ENCODE data around the gene SCN7A. TPM values are rescaled to one million over a fixed set of nuclear protein-coding genes. Genes with fewer than 3 reads are reported as not detected.
"Not testable (repeated sequence)": the region's sequence is repeated elsewhere in the genome, so short reads cannot be mapped to it uniquely, and the experiment has no call there.

SCN7A gene
- polyA plus RNA-seq, 1 donor: 46.2 TPM

- no peak for DNase-seq
Measured at GRCh38 chr2:166393008-166393407, 101.0 kb downstream of the SCN7A start.

DNA sequence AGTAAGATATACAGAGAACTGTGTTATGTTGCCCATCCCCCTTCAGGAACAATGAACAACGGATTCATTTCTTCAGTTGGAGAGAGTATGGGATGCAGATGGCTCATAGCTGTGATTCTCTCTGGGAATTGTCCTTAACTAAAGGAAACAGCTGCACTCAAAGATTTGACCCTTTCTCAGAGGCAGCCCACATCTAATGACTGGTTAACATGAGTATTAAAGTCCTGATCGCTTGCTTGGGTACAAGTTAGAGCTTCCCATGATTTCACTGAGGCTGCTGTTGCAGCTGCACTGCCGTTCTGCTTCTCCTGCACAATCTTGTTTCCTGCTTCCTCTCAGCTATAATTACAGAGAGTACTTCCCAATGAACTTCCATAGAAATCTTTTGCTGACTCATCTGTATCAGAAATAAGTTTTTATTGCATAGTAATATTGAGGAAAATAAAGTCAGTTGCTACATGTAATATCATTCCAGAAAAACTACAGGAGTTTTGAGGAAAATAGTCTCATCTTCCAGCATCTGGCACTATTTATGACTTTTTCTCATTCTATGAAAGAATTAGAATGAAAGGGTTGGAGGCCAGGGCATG is 105.5 kb downstream of the SCN7A start:
- peak; percentile 46 for DNase-seq

- DNase-seq: no peak
Measured at GRCh38 chr2:166385313-166385712, 108.7 kb downstream of the SCN7A start.

- DNase-seq: no peak
Measured at GRCh38 chr2:166384774-166385173, 109.3 kb downstream of the SCN7A start.

GRCh38 chr2:166382448-166382847 is 111.6 kb downstream of the SCN7A start:
- DNase-seq: no peak

DNA sequence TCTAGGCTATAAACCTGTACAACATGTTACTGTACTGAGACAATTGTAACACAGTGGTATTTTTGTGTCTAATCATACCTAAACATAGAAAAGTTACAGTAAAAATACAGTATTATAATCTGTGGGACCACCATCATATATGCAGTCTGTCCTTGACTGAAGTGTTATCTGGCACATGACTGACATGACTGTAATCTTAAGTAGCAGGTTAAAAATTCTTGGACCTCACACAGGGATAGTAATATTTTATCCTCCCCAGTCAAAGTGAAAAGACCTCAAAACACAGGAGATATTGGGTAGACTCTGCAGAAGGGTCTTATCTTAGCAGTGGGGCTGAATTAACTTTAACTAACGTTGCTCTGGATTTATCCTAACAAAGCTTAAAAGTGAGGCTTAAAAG is 113.4 kb downstream of the SCN7A start:
- no peak for DNase-seq

- no peak for DNase-seq
Measured at GRCh38 chr2:166376873-166377272, 117.2 kb downstream of the SCN7A start.

DNA sequence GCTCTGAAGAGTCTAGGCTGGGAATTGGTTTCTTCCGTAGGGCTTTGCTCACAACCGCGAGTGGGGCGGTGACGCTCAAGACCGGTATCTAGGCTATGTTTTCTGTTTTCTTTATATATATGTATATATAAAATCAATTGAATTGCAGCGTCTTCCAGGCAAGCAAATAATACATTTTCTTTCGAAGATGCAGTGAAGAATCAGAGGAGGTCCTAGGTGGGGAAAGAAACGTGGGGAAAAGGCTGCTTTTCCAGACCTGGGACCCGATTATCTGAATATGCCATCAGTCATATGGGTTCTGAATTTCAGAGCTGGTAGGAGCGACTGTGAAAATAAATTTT is 117.6 kb downstream of the SCN7A start:
- no peak for DNase-seq

GRCh38 chr2:166375736-166376487 is 118.1 kb downstream of the SCN7A start, which contains the start of gene SCN9A:
Gene SCN9A, minus strand, starts transcription at chr2:166375944. Its CDS starts 64,188 bp downstream, at chr2:166311756.
- DNase-seq: peak; percentile 70

- no peak for DNase-seq
Measured at GRCh38 chr2:166375195-166375735, 118.8 kb downstream of the SCN7A start.

GRCh38 chr2:166373951-166374350 is 120.1 kb downstream of the SCN7A start:
- DNase-seq: no peak

DNA sequence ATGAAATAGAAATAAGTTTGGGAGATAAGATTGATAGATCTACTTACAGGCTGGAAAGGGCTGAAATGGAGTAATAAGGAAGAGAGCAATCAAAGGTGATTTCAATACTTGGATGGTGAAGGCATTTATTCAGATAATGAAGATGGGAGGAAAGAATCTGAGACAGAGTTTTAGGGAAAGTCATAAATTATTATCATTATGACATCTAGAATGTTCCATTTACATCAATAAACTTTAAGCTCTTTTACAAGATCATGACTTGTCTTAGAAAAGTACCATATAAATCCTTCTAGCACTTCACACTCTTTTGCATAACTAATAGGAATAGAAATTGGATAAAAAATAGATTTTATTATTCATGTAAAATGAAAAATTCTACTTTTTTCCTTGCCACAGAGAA is 120.5 kb downstream of the SCN7A start:
- no peak for DNase-seq

- DNase-seq: no peak
Measured at GRCh38 chr2:166373105-166373504, 120.9 kb downstream of the SCN7A start.

GRCh38 chr2:166372046-166372445 is 122.0 kb downstream of the SCN7A start:
- DNase-seq: no peak

DNA sequence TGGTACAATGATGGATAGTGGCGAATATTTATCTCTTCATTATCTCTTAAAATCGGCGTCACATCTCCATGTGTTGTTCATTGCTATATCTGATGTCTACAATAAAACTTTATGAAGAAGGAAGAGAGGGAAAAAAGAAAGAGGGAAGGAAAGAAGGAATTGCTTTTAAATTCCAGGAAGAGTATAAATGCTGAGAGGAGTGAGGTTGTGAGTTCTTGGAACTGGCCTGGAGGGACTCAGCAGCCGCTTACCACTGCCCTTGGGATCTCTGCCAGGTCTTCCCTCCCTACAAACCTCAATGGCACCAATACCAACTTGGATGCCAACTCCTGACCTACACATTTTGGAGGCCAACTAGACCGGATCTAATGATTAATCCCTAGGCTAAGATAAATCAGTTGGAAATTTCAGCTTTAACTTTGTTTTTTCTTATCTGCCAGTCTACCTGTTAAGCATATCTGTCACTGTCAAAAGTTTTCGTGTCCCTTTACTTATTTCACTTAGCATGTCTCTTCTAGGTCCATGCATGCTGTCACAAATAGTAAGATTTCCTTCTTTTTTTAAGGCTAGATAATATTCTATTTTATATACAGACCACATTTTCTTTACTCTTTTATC is 128.1 kb downstream of the SCN7A start:
- no peak for DNase-seq

DNA sequence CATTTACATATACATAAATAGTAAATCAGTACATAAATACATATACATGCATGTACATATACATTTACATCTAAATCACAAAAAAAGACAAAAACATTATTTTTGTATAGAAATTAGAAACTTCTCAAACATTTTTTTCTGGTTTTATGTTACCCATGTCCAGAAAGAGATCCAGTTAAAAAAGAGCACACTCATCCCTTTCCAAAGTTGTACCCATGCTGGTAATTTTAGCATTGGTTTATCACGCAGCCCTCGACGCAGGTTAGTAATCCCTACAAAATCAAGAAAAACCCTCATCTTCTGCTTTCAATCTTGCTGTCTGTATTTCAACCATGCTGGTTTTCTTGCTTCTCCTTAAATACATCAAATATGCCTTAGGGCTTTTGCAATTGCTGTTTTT is 128.8 kb downstream of the SCN7A start:
- no peak for DNase-seq

GRCh38 chr2:166364476-166365161 is 129.4 kb downstream of the SCN7A start:
- no peak for DNase-seq

GRCh38 chr2:166361351-166362153 is 132.5 kb downstream of the SCN7A start:
- DNase-seq: no peak

- DNase-seq: no peak
Measured at GRCh38 chr2:166360906-166361305, 133.1 kb downstream of the SCN7A start.

DNA sequence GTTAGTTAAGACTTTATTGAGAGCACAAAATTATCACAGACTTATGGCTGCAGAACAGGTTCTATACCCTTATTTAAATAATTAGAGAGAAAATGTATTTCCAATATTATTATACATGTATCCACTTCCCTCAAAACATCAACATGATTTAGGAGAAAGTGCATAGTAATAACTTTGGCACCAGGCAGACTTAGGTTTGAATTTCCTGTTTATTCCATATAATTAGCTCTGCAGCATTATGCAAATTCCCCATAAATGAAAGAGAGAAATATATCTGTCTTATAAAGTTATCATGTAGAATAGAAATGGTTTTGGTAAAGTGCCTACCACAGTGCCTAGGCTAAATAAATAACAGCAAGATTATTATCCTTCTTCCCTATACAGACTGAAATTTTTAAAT is 133.6 kb downstream of the SCN7A start:
- no peak for DNase-seq

DNA sequence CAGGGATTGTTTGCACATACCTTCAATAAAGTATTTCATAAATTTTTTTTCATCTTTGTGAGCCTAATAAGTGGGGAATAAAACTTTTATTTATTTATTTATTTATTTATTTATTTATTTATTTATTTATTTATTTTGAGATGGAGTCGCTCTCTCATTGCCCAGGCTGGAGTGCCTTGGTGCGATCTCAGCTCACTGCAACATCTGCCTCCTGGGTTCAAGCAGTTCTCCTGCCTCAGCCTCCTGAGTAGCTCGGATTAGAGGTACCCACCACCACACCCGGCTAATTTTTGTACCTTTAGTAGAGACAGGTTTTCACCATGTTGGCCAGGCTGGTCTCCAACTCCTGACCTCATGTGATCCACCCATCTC is 136.1 kb downstream of the SCN7A start:
- not testable (repeated sequence) for DNase-seq
